Posterior vena cava (tissue), 2 donors: ENCODE data around the gene SMTNL1. TPM values are rescaled to one million over a fixed set of nuclear protein-coding genes. Genes with fewer than 3 reads are reported as not detected.
A peak's percentile ranks its signal among the peaks of the same experiment; 100 is the strongest.

ENCODE experiments used
- DNase-seq: peaks from one replicate; pipeline ENCODE4 v3.0.0-alpha.2; 2020; ENCODE audit warnings: low spot score
- intact Hi-C, 2 donors: fragments of 100-400 bp; cut with DNase I; formaldehyde crosslinking; loops; one replicate each; pipeline versions ENCODE4 v1.14.1 to v1.14.2; 2022 to 2023
- long read RNA-seq, 2 donors: library from polyadenylated mRNA; unstranded; transcript quantifications; one replicate each; pipeline ENCODE4 v2.0.0, GENCODE V29; 2020 to 2021
- total RNA-seq, 2 donors: library from RNA; stranded (reverse); fragmentation: NEBNext Ultra II Directional; extraction: Animal tissue kit (Norgen Biotek cat#: 25700); gene quantifications; one replicate each; pipeline ENCODE4 v1.2.1, GENCODE V29; 2021
- donor health status: DM: yes; HTN: yes; CAD: no.
- donor health status: DM: yes; HTN: yes; CAD: no.

SMTNL1 gene, protein sequence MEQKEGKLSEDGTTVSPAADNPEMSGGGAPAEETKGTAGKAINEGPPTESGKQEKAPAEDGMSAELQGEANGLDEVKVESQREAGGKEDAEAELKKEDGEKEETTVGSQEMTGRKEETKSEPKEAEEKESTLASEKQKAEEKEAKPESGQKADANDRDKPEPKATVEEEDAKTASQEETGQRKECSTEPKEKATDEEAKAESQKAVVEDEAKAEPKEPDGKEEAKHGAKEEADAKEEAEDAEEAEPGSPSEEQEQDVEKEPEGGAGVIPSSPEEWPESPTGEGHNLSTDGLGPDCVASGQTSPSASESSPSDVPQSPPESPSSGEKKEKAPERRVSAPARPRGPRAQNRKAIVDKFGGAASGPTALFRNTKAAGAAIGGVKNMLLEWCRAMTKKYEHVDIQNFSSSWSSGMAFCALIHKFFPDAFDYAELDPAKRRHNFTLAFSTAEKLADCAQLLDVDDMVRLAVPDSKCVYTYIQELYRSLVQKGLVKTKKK
- total RNA-seq = not detected
- long read RNA-seq, donor 1 = 0 reads
- long read RNA-seq, donor 2 = 0 reads

DNA sequence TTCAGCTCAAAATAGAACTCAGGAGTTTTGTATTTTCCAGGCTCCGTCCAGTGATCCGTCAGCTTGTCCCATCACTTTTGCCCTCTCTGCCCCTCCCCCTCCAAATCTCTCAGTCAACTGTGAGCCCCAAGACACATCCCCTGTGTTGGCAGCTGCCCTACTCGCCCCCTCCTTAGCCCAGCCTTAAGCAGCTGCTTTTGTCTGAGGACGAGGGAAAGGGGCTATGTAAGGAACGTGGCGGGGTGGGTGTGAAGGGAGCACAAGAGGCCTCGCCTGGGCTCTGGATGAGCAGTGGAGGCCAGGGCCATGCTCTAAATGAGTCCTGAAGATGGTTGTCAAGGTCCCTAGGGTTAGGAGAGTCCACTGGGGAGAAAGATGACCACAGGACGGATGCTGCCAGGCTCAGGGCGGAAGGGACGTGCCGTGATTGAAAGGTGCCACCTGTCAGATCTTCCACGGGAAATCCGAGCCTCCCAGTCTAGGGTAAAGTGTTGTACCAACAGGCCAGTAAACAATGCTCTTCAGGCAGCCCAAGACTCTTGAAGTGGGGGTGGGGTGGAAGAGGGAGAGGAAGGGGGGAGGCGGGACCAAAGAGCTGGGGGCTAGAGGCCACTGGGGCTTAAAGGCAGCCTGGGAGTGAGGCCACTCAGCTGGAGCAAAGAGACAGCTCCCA, at the start of gene SMTNL1:
Gene SMTNL1, plus strand, starts transcription at position 649 of the 673 bp plus-strand sequence. CDS start 5,048 bp downstream, outside the sequence.
- intact Hi-C loops = no loop called here
- no peak for DNase-seq

DNA sequence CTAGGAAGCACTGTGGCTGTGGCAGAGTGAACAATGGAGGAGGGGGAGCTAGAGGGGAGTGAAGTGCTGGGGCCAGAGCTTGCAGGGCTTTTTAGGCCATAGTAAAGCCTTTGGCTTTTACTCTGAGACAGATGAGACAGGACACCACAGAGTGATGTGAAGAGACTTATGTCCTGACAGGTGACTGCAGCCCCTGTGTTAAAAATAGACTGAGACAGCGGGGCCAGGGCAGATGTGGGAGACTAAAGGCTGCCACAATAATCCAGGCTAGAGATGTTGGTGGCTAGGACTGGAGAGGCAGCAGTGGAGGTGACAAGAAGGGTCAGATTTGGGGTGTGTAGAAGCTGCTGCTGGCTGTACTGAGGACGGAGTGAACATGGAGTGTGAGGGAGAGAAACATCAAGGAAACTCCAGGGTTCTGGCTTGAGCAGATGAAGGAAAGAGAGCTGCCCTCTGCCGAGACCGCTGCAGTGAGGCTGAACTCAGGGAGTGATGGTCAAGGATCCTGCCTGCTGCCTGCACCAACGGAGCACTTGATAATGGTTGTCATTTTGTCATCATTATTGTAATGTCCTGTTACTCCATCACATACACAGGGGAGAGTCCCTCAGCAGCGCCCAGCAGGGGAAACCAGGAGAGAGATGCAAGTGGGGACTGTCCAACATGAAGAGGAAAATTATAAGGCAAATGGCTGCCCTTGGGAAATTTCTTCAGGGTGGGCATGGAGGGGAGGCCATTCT, 49.3 kb upstream of the SMTNL1 start:
- DNase-seq = no peak
- intact Hi-C loops = no loop called here

DNA sequence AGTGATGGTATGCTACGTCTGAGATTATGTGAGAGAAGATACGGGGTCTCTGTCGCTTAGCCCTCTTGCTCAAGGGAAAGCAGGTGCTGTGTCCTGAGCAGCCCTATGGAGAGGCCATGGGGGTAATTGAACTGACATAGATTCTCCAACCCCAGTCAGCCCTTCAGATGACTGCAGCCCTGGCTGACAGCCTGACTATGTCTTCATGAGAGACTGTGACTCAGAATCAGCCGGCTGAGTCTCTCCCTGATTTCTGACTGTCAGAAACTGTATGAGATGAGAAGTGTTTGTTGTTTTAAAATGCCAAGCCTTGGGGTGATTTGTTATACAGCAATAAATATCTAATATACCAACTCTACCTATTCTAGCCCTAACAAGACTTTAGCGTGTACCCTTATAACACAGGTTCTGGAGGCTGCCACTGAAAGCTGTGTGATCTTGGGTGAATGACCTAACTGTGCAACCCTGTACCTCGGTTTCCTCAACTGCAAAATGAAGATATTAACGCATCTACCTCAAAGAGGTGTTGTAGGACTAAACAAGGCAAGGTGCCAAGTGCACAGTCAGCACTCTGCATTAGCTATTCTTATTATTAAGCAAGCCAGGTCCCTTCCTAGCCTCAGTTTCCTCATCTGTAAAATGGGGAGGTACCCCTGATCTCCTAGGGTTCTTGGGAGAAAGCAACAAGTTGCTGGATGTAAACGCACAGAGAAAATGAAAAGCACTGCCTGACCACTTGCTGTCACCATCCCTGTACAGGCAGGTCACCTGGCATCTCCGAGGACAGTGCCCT, 46.7 kb upstream of the SMTNL1 start:
- intact Hi-C loops = loop anchor here in 1 of 2 donors (5.0 kb wide), 1 partner anchor 37 kb away; no protein-coding TSS in a partner anchor
- no peak for DNase-seq

DNA sequence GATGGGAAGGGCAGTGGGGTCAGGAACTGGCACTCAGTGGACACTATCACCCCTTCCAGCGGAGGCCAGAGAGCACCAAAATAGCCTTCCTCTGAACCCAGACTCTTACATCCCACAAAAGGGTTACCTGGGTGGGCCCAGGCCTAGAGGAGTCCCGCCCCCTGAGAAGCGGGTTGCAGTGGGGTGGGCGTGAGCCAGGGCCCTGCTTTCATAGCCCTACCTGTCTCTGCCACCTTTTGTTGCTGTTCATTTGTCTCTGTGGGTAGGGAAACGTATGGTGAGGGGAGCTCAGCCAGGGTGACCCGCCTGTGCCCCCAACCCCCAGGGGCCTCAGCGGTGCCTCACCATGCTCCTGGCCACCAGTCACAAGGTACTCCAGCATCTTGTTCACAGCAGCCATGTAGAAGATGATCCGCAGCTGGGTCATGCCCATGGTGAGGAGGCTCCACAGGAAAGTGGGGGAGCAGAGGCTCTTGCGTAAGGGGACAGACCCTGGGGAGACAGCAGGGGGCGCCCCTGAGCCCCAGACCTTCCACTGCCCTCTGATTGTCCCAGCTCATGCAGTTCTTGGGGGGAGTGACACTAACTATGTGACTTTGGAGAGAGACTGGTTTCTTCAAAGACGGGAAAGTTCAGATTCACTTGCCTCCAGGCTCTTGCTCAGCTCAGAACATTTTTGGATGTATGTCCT, 45.9 kb upstream of the SMTNL1 start:
- intact Hi-C loops = loop anchor here in 1 of 2 donors (5.0 kb wide), 1 partner anchor 36 kb away; no protein-coding TSS in a partner anchor
- DNase-seq = no peak

DNA sequence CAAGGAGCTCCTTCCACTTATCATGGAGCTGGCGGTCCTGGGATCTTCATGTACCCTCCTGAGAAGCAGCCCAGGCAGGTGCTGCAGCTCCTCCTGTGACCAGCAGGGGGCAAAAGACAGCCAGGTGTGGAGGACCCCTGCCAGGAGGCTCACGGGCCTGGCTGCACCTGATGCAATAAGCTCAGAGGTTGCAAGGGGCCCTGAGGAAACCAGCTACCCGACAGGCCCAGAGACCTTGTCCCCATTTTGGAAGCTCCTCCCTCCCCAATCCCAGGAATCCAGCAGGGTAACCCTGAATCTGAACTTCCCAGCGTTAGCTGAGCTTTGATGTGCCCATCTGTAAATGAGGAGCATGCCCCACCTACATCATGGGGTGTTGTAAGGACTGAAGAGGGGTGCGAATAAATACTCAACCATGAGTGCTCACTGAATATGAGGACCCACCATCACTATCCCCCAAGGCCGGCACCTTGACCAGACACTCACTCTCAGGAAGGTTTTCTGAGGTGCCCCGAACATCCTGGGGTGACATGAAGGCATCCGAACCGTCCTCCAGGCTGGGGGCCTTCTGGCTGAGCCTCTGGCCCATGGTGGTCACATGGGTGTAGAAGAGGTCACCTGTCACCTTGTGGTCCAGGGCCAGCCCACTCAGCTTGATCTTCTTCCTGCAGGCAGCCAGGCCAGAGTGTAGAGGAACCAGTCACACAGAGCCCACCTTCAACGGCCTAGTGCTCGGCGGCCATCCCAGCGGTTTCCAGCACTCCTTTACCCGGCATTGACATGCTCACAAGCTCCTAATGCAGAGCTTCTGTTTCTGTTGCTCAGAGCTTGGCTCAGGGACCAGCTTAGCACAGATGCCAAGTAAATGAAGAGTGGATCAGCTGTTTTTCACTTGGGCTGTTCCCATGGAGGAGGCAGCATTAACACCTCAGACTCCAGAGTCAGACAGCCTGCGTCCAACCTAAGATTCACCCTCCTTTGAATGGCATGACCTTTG, 43.6 kb upstream of the SMTNL1 start:
- intact Hi-C loops = loop anchor here in 1 of 2 donors (5.0 kb wide), 1 partner anchor 33 kb away; no protein-coding TSS in a partner anchor
- no peak for DNase-seq

DNA sequence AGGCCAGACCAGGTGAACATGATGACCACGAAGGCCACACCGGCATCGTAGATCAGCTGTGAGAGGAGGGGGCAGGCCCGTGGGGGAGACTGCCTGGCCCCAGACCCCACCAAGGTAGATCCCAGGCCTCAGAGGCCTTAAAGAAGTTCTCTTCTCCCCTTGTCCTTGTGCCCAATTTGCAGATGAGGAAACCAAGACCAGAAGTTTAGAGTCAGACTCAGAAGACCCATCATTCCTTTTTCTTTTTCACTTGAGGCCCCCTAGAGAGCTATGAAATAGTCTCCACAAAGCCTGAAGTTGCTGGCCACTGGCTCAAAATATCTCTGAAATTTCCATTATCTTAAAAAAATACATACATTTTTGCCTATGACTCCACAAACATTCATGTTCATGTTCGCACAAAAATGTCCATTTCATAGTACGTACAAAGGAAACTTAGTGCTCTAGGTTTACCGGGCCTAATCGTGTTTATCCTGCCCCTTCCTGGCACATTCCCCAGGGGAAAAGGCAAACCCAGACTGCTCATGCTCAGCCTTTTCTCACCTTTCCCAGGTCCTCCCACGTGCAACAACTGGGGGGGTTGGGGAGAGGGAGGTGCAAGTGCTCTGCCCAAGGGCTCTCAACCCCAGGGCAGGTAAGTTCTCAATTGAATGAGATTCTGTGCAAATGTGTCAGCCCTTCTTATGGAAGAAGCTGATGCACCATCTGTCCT, 41.1 kb upstream of the SMTNL1 start:
- no peak for DNase-seq
- intact Hi-C loops = no loop called here

DNA sequence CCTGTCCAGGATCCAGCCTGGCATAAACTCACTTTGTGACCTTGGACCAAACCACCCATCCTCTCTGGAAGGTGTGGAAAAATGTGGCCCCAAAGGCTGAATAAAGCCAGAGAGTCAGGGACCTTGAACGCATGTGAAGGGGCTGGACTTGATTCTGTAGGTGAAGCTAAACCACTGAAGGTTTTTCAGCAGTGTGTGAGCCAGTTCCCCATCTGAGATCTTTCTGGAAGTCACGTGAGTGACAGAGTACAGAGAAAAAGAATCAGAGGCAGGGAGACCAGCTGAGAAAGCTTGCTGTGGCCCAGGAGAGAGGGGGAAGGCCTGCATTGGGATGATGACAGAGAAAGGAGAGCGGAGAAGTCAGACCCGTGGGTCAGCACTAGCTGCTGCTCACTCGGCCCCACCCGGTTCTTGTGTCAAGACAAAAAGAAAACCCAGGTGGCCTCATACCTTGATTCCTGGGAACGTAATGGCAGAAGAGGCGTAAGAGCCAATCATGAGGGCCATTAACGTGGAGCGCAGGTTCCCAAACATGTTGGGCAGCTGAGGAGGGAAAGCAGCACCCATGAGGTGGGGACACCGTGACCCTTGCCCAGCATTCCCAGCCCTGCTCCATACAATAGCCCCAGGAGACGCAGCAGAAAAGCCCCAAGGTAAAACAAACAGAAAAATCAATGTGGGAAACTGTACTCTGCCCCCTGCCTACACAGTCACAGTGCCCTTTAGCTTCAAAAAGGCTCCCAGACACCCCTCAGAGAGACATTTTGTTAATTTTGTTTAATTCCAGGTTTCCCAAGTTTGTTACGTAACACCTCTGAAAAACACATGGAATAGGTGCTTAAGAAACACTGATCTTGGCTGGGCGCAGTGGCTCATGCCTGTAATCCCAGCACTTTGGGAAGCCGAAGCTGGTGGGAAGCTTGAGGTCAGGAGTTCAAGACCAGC, 39.8 kb upstream of the SMTNL1 start:
- DNase-seq = no peak
- intact Hi-C loops = no loop called here

DNA sequence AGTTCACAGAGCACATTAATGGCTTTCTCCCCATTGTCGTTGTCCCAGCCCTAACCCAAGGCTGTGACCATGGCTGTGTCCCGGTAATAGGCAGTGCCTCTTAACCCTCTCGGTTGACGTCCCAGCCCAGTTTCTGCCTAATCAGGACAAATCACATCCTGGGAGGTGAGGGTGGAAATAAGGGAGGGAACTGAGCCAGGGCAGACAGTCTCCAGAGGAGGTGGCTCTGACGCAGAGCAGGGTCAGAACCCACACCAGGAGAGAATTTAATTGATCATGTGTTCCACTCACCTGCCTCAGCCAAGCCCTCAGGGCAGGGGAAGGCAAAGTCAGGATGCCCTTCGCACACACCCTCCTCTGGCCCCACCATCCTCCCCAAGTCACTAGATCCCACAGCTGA, 38.9 kb upstream of the SMTNL1 start:
- DNase-seq = no peak
- intact Hi-C loops = no loop called here

DNA sequence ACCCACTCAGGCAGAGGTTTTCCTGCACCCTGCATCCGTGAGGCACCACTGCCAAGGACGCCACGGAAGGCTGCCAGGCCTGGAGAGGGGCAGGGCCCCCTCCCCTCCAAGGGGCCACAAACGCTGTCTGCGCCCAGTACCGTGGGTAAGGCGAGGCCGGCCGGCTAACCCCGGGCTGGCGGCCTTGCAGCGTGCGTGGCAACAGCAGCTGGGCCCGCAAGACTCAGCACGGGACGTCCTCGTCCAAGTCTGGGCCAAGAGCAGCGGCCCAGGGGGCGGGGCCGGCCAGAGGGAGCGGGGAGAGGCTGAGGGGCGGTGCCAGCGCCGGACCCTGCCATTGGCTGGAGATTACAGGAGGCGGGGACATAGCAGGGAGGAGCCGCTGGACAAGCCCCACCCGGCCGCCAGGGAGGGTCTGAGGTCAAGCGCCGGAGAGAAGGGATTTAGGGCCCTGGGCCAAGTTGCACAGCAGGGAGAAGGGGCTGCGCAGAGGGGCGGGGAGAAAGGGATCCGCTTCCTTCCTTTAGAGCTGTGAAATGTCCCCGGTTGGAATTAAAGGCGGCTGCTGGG, 37.9 kb upstream of the SMTNL1 start:
- intact Hi-C loops = no loop called here
- DNase-seq = peak; percentile 98

DNA sequence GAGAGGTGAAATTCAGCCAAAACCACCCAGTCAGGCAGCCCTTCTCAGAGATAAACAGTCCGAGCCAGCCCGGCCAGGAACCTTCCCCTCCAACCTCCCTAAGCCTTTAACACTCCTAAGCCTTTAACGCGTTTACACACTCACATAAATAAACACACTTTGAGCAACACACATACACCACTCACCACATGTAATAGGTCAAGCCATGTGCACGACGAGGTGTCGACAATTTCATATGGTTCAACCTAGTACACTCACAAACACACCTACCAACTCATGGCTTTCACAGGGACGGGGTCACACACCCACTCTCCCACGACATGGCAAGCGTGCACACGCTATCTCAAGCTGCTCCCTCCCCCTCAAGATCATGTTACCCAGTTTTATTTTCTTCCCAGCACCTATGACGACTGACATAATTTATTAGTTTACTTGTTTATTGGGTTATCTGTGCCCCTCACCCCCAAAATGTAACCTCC, 37.4 kb upstream of the SMTNL1 start:
- intact Hi-C loops = no loop called here
- DNase-seq = no peak

DNA sequence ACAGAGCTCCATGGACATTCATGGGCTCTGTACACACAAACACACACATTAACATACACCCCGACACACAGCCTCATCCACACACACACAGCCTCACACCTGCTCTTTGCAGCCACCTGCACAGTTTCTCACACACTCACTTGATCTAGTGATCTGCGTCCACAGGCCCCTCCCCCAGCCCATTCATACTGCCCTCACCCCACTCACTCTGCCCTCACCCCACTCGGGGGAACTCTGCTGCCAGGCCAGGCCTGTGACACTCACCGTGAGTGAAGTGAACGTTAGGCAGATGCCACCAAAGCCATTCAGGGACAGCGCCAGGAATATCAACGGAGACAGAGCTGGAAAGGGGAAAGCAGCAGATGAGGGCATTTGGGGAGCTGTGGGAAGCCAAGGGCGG, 36.9 kb upstream of the SMTNL1 start:
- DNase-seq = no peak
- intact Hi-C loops = no loop called here

DNA sequence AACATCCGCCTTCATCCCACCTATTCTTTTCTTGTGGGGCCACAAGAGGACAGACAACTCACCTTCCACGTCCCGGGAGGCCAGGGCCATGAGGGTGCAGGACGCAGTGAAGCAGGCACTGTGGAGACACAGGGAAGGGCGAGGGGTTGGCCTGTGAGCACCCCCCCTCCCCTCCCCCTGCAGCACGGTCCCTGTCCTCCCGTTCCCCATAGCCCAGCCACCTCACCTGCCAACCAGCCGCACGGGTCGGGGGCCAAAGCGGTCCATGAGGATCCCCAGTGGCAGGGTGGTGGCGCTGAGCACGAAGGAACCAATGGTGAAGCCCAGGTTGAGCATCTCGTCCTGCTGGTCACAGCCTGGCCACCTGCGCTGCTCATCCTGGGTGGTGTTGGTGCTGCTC, 36.5 kb upstream of the SMTNL1 start:
- intact Hi-C loops = no loop called here
- DNase-seq = no peak

DNA sequence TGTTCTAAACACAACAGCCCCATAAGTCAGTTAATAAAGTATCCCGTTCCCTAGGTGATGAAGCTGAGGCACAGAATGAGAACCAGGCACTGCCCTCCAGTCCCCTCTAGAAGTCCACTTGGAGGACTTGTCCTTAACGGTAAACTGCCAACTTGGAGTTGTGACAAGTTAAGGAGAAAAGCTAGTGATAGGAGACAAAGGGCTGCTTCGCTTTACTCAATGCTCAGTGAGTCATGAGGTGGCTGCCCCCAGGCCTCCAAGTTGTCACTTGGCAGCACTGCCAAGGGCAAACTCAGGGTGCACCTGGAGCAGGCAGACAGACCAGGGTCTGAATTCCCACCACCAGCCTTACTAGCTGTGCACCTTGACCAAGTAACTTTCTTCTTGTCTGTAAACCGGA, 35.4 kb upstream of the SMTNL1 start:
- no peak for DNase-seq
- intact Hi-C loops = no loop called here

DNA sequence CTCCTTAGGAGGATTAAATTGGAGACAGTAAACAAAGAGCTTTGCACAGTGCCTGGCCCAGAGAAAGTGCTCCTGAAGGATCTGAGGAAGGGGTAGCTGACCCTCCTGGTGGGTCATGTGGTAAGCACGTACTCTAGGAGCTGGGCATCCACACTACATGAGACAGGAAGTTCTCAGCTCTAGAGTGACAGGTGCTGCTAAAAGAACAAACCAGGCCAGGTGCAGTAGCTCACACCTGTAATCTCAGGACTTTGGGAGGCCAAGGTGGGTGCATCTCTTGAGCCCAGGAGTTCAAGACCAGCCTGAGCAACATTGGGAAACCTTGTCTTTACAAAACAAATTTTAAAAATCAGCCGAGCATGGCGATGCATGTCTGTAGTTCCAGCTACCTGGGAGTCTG, 35.0 kb upstream of the SMTNL1 start:
- DNase-seq = no peak

DNA sequence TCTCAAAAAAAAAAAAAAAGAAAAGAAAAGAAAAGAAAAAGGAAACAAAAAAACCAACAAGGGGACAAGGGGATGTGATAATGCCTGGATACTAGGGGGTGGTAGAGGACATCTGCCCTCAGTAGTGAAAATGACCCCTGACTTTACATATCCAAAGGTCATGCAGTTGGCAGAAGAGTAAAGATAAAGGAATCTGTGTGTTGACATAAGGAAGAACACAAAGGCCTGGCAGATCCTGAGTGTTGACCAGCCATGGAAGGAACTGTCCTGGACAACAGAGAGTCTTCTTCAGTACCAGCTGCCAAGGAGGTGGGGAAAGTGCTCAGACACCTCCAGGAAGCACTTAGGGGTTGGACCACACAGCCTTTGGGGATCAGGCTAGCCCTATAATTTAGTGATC, 34.5 kb upstream of the SMTNL1 start:
- intact Hi-C loops = no loop called here
- no peak for DNase-seq

More for the DNA sequence above, 35.0 kb upstream of the SMTNL1 start:
- intact Hi-C loops = no loop called here
